Measurements from ENCODE around the gene ATF4.

DNA sequence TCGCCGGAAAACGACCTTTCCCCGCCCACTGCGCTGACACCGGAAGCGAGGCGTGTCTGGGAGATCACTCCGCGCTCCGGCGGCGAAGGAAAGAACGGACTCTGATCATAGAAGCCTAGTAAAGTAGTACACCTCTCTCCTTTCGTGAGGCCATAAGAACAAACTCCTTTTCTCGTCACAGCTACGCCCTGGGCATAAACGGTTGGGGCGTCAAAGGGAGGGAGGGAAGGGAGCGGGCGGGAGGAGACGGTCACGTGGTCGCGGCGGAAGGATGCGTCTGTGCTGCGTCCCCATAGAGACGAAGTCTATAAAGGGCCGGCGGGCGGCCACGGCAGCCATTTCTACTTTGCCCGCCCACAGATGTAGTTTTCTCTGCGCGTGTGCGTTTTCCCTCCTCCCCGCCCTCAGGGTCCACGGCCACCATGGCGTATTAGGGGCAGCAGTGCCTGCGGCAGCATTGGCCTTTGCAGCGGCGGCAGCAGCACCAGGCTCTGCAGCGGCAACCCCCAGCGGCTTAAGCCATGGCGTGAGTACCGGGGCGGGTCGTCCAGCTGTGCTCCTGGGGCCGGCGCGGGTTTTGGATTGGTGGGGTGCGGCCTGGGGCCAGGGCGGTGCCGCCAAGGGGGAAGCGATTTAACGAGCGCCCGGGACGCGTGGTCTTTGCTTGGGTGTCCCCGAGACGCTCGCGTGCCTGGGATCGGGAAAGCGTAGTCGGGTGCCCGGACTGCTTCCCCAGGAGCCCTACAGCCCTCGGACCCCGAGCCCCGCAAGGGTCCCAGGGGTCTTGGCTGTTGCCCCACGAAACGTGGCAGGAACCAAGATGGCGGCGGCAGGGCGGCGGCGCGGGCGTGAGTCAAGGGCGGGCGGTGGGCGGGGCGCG lies at the start of gene ATF4:
- peak; percentile 96 for TF ChIP-seq YY1 (IDR thresholded peaks at IDR 0.05; ENCODE audit: low read depth)
- 0 out of 2 replicates have a peak, but pooled peaks have one; percentile 15 for TF ChIP-seq EP300 (IDR thresholded peaks at IDR 0.05; ENCODE audit: borderline replicate concordance)
- TF ChIP-seq CEBPB (IDR thresholded peaks at IDR 0.05), result no peak
- TF ChIP-seq REST (IDR thresholded peaks at IDR 0.05; ENCODE audit: low read depth), result no peak
- TF ChIP-seq ZBTB7A (IDR thresholded peaks at IDR 0.05; ENCODE audit: low read depth), result peak; percentile 94
- peak; percentile 24; the same call in 1 of the 2 replicates for TF ChIP-seq EGR1 (IDR thresholded peaks at IDR 0.05)
- TF ChIP-seq TEAD4 (IDR thresholded peaks at IDR 0.05), result no peak
